RWPE1 (cell line): ENCODE measurements around the gene LRCOL1.

Experiments
- CTCF ChIA-PET: fragments of 350-600 bp; sonication (Branson Sonifier 250); formaldehyde crosslinking; extraction: SDS; loops from one replicate; lab custom pipeline; 2021; lab: Yijun Ruan, JAX
- POLR2A ChIA-PET: fragments of 400-600 bp; formaldehyde crosslinking; extraction: SDS; loops from one replicate; lab custom pipeline; 2020; ENCODE audit warnings: antibody characterized with exemption; ENCODE audit not compliant: low non-redundant PET; lab: Yijun Ruan, JAX
- DNase-seq: peaks from one replicate; pipeline ENCODE4 v3.0.0; 2012; ENCODE audit warnings: low spot score
- H3K27ac ChIP-seq: fragments of 450-650 bp; 2 replicates; pipeline ENCODE4 v1.5.1; 2017
- CTCF ChIP-seq: fragments of 450-650 bp; conservative IDR thresholded peaks from 2 replicates; pipeline ENCODE4 v1.5.1; 2017; ENCODE audit warnings: low read depth, mild to moderate bottlenecking

Gene LRCOL1

GRCh38 chr12:132610866-132611602 lies 652 bp upstream of the LRCOL1 start:
- TF ChIP-seq CTCF, result no peak
- no peak for DNase-seq
- ChIA-PET POLR2A (no interaction called here), CTCF (interaction anchor here (0.5 to 1.5 kb wide), 4 partner anchors 11 to 54 kb away, joined by 3 to 4 read pairs (median 3); no protein-coding TSS in a partner anchor)
- H3K27ac ChIP-seq, result no peak overlapping the region

- no peak for DNase-seq
- no peak for TF ChIP-seq CTCF
- H3K27ac ChIP-seq, result no peak overlapping the region
- CTCF ChIA-PET, result interaction anchor here (1.2 to 1.9 kb wide), 2 partner anchors 9 to 194 kb away, joined by 6 read pairs; no protein-coding TSS in a partner anchor
- POLR2A ChIA-PET, result no interaction called here
Observed at GRCh38 chr12:132608231-132609171, 1.9 kb downstream of the LRCOL1 start.

- no peak for TF ChIP-seq CTCF
- H3K27ac ChIP-seq, result no peak overlapping the region
- DNase-seq, result no peak
- ChIA-PET CTCF (no interaction called here), POLR2A (no interaction called here)
Observed at GRCh38 chr12:132606927-132607326, 3.5 kb downstream of the LRCOL1 start.

GRCh38 chr12:132606466-132606865 lies 3.9 kb downstream of the LRCOL1 start:
- POLR2A ChIA-PET, result no interaction called here
- no peak for DNase-seq
- CTCF ChIA-PET, result no interaction called here
- no peak overlapping the region for H3K27ac ChIP-seq
- no peak for TF ChIP-seq CTCF

GRCh38 chr12:132605892-132606291 lies 4.5 kb downstream of the LRCOL1 start:
- POLR2A ChIA-PET, result no interaction called here
- no peak for DNase-seq
- CTCF ChIA-PET, result no interaction called here
- TF ChIP-seq CTCF, result no peak
- no peak overlapping the region for H3K27ac ChIP-seq

- POLR2A ChIA-PET, result no interaction called here
- H3K27ac ChIP-seq, result no peak overlapping the region
- CTCF ChIA-PET, result interaction anchor here (1.1 kb wide), 1 partner anchor 17 kb away, joined by 3 read pairs; no protein-coding TSS in a partner anchor
- DNase-seq, result no peak
- no peak for TF ChIP-seq CTCF
Observed at GRCh38 chr12:132604668-132605441, 5.5 kb downstream of the LRCOL1 start.
